Iris pigment epithelial cell (primary cell): Measurements from ENCODE around the gene GPATCH8.
"Not testable (repeated sequence)": the region's sequence is repeated elsewhere in the genome, so short reads cannot be mapped to it uniquely, and the experiment has no call there.

Experiments used
- DNase-seq: peaks from one replicate; pipeline ENCODE4 v3.0.0-alpha.2; 2011; ENCODE audit warnings: low read depth

The GPATCH8 gene

GRCh38 chr17:44396946-44397345 lies 106.3 kb downstream of the GPATCH8 start:
- DNase-seq, result no peak

GRCh38 chr17:44394833-44395232 lies 108.4 kb downstream of the GPATCH8 start:
- no peak for DNase-seq

- not testable (repeated sequence) for DNase-seq
Measured at GRCh38 chr17:44394112-44394511, 109.1 kb downstream of the GPATCH8 start.

GRCh38 chr17:44390250-44390870 lies 112.8 kb downstream of the GPATCH8 start:
- DNase-seq, result no peak

- no peak for DNase-seq
Measured at GRCh38 chr17:44389723-44390202, 113.4 kb downstream of the GPATCH8 start.

- no peak for DNase-seq
Measured at GRCh38 chr17:44389281-44389680, 113.9 kb downstream of the GPATCH8 start, which contains the start of gene ITGA2B. Gene ITGA2B (minus strand): TSS chr17:44389649. CDS start chr17:44389473, 176 bp downstream.

GRCh38 chr17:44387804-44388203 lies 115.4 kb downstream of the GPATCH8 start:
- no peak for DNase-seq

- no peak for DNase-seq
Measured at GRCh38 chr17:44386182-44386525, 117.1 kb downstream of the GPATCH8 start.

GRCh38 chr17:44385287-44386181 lies 117.7 kb downstream of the GPATCH8 start:
- DNase-seq, result peak; percentile 55

- DNase-seq, result no peak
Measured at GRCh38 chr17:44384823-44385286, 118.4 kb downstream of the GPATCH8 start.

- no peak for DNase-seq
Measured at GRCh38 chr17:44384281-44384822, 118.9 kb downstream of the GPATCH8 start.

- DNase-seq, result no peak
Measured at GRCh38 chr17:44383861-44384260, 119.3 kb downstream of the GPATCH8 start.

- no peak for DNase-seq
Measured at GRCh38 chr17:44383363-44383762, 119.8 kb downstream of the GPATCH8 start.

- no peak for DNase-seq
Measured at GRCh38 chr17:44382917-44383316, 120.3 kb downstream of the GPATCH8 start.

GRCh38 chr17:44381810-44382305 lies 121.3 kb downstream of the GPATCH8 start:
- no peak for DNase-seq

- DNase-seq, result no peak
Measured at GRCh38 chr17:44380767-44381166, 122.4 kb downstream of the GPATCH8 start.

- no peak for DNase-seq
Measured at GRCh38 chr17:44379887-44380286, 123.3 kb downstream of the GPATCH8 start.

GRCh38 chr17:44378171-44378705 lies 125.0 kb downstream of the GPATCH8 start:
- no peak for DNase-seq

GRCh38 chr17:44376779-44377178 lies 126.4 kb downstream of the GPATCH8 start:
- DNase-seq, result no peak

- peak; percentile 19 for DNase-seq
Measured at GRCh38 chr17:44376124-44376523, 127.1 kb downstream of the GPATCH8 start.

GRCh38 chr17:44375196-44376017 lies 127.8 kb downstream of the GPATCH8 start:
- no peak for DNase-seq
